ENCODE measurements around the gene EPHA10. TPM values are rescaled to one million over a fixed set of nuclear protein-coding genes. Genes with fewer than 3 reads are reported as not detected.
A peak's percentile ranks its signal among the peaks of the same experiment; 100 is the strongest.

Gene EPHA10
- total and polyA plus RNA-seq, 4 donors, result 0.20 to 1.7 (median 0.26) TPM; not detected in 1

GRCh38 chr1:37811027-37811655 is 46.2 kb upstream of the EPHA10 start:
- Histone ChIP-seq H3K27ac (ENCODE audit: low read depth in 1 of 2, low read length in 1 of 2) (no peak overlapping the region), H3K4me3 (no peak overlapping the region), H3K9me3 (ENCODE audit: control insufficient read depth in 4 of 4, insufficient read depth in 3 of 4, low read length in 3 of 4) (no peaks in the 10 kb centered on the region), H3K9ac (ENCODE audit: insufficient read depth in 1 of 2, low read length in 2 of 2) (no peak overlapping the region), H3K27me3 (ENCODE audit: control insufficient read depth in 3 of 3, insufficient read depth in 3 of 3, low read length in 2 of 3) (no peaks in the 10 kb centered on the region), H3K36me3 (ENCODE audit: control insufficient read depth in 4 of 4, insufficient read depth in 4 of 4, low read length in 4 of 4) (peaks cover 0 to 20% (median 6%) of the 10 kb centered on the region in 4 donors), H3K4me1 (ENCODE audit: control insufficient read depth in 5 of 5, insufficient read depth in 5 of 5, low read length in 5 of 5) (peaks cover 0 to 22% (median 7%) of the 10 kb centered on the region in 5 donors)
- DNase-seq, result peak; percentile 73 to 78 (median 76)
- TF ChIP-seq, protein P1, sequence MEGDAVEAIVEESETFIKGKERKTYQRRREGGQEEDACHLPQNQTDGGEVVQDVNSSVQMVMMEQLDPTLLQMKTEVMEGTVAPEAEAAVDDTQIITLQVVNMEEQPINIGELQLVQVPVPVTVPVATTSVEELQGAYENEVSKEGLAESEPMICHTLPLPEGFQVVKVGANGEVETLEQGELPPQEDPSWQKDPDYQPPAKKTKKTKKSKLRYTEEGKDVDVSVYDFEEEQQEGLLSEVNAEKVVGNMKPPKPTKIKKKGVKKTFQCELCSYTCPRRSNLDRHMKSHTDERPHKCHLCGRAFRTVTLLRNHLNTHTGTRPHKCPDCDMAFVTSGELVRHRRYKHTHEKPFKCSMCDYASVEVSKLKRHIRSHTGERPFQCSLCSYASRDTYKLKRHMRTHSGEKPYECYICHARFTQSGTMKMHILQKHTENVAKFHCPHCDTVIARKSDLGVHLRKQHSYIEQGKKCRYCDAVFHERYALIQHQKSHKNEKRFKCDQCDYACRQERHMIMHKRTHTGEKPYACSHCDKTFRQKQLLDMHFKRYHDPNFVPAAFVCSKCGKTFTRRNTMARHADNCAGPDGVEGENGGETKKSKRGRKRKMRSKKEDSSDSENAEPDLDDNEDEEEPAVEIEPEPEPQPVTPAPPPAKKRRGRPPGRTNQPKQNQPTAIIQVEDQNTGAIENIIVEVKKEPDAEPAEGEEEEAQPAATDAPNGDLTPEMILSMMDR (IDR thresholded peaks at IDR 0.05; ENCODE audit: control extremely low read depth, extremely low read depth), result peak; percentile 45
- 31 to 36% methylated on average over 7 of the region's 7 CpGs for WGBS, 2 donors
- no peak for ATAC-seq (ENCODE audit: insufficient read depth, low FRiP score)

DNA sequence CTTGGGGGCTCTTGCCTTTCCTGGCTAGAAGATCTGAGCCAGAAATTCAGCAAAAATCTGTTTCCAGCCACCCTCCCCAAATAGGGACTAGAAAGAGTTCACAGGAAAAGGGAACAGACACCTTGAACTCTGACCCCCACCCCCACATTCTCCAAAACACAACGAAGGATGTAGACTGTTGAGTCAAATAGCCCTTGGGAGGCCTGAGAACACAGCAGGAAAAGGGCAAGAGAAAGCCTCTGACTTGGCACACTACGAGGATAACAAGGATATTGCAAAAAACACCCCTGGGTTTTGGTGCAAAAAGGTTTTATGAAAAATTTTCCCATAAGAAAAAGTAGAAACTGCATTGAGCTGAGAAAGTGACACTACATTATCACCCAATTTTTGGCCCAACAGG is 45.0 kb upstream of the EPHA10 start:
- DNase-seq (no peak), ATAC-seq (ENCODE audit: insufficient read depth, low FRiP score) (no peak)
- no peak overlapping the region for H3K4me3 ChIP-seq
- no peak overlapping the region for H3K27ac ChIP-seq (ENCODE audit: low read depth in 1 of 2, low read length in 1 of 2)
- TF ChIP-seq, protein P1 (IDR thresholded peaks at IDR 0.05; ENCODE audit: control extremely low read depth, extremely low read depth), result no peak
- no peak overlapping the region for H3K9ac ChIP-seq (ENCODE audit: insufficient read depth in 1 of 2, low read length in 2 of 2)
- peaks cover 0 to 22% (median 7%) of the 10 kb centered on the region in 5 donors for H3K4me1 ChIP-seq (ENCODE audit: control insufficient read depth in 5 of 5, insufficient read depth in 5 of 5, low read length in 5 of 5)
- no peaks in the 10 kb centered on the region for H3K9me3 ChIP-seq (ENCODE audit: control insufficient read depth in 4 of 4, insufficient read depth in 3 of 4, low read length in 3 of 4)
- H3K27me3 ChIP-seq (ENCODE audit: control insufficient read depth in 3 of 3, insufficient read depth in 3 of 3, low read length in 2 of 3), result no peaks in the 10 kb centered on the region
- 28 to 45% methylated on average over 2 of the region's 2 CpGs for WGBS, 2 donors
- H3K36me3 ChIP-seq (ENCODE audit: control insufficient read depth in 4 of 4, insufficient read depth in 4 of 4, low read length in 4 of 4), result peaks cover 7 to 18% (median 11%) of the 10 kb centered on the region in 4 donors

DNA sequence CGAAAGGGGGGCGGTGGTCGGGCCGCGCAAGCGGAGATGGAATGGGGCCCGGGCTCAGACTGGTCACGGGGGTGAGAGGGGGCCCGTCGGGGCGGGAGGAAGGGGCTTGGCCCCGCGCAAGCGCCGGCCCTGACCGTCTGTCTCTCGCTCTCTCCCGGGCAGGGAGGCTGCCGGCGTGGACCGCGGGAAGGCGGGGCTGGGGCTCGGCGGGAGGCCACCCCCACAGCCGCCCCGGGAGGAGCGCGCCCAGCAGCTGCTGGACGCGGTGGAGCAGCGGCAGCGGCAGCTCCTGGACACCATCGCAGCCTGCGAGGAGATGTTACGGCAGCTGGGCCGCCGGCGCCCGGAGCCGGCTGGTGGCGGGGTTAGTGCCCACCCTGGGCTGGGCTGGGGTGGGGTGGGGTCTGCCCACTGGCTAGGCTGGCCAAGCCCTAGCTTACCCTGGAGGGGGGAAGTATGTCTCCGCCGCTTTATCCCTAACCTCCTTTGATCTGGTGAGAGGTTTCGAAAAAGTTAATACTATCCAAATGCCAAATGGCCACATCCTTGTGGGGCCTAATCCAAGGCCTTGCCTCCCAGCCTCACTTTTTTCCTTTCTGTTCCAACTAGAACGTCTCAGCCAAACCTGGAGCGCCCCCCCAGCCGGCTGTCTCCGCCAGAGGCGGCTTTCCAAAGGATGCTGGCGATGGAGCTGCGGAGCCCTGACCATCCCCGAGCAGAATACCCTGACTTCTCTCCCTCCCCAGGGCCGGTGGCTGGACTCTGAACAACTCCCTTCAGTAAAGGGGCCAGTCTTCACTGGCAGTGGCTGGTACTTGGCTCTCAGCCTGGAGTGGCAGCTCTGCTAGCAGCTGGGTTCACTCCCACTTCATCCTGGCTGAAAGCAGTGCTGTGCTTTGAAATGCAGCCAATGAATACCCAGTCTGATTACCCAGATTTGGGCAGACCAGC is 43.7 kb upstream of the EPHA10 start:
- 3 to 7% methylated on average over 39 to 54 of the region's 54 CpGs for WGBS, 2 donors
- peak overlapping the region in 1 of 2 donors; percentile 34 for H3K9ac ChIP-seq (ENCODE audit: insufficient read depth in 1 of 2, low read length in 2 of 2)
- H3K27ac ChIP-seq (ENCODE audit: low read depth in 1 of 2, low read length in 1 of 2), result peak overlapping the region; percentile 92 to 94
- ATAC-seq (ENCODE audit: insufficient read depth, low FRiP score) (peak; percentile 86), DNase-seq (peak; percentile 81 to 86 (median 82))
- H3K4me1 ChIP-seq (ENCODE audit: control insufficient read depth in 5 of 5, insufficient read depth in 5 of 5, low read length in 5 of 5), result peaks cover 0 to 22% (median 7%) of the 10 kb centered on the region in 5 donors
- TF ChIP-seq, protein P1 (IDR thresholded peaks at IDR 0.05; ENCODE audit: control extremely low read depth, extremely low read depth), result no peak
- H3K4me3 ChIP-seq, result peak overlapping the region; percentile 61
- no peaks in the 10 kb centered on the region for H3K27me3 ChIP-seq (ENCODE audit: control insufficient read depth in 3 of 3, insufficient read depth in 3 of 3, low read length in 2 of 3)
- peaks cover 16 to 25% (median 19%) of the 10 kb centered on the region in 4 donors for H3K36me3 ChIP-seq (ENCODE audit: control insufficient read depth in 4 of 4, insufficient read depth in 4 of 4, low read length in 4 of 4)
- no peaks in the 10 kb centered on the region for H3K9me3 ChIP-seq (ENCODE audit: control insufficient read depth in 4 of 4, insufficient read depth in 3 of 4, low read length in 3 of 4)

Measured in lung (tissue), 12 donors.